Peyer's patch (tissue), 4 donors: Measurements from ENCODE around the gene CELF4.

ENCODE experiments used
- POLR2A ChIP-seq, 2 donors: fragments of 450-650 bp; IDR thresholded peaks; one replicate each; pipeline ENCODE4 v1.5.1; 2017; ENCODE audit warnings: antibody characterized with exemption in 2 of 2, mild to moderate bottlenecking in 2 of 2, moderate library complexity in 2 of 2
- TF ChIP-seq, protein P1 (sequence below), 6 experiments: fragments of 450-650 bp in 4 of 6; fragments of 200-600 bp in 2 of 6; sonication (generic) in 1 of 6; IDR thresholded peaks; one replicate each; pipeline ENCODE4 v1.5.1; 2017 to 2019; ENCODE audit warnings: antibody characterized with exemption in 6 of 6, mild to moderate bottlenecking in 3 of 6, moderate library complexity in 1 of 6

DNA sequence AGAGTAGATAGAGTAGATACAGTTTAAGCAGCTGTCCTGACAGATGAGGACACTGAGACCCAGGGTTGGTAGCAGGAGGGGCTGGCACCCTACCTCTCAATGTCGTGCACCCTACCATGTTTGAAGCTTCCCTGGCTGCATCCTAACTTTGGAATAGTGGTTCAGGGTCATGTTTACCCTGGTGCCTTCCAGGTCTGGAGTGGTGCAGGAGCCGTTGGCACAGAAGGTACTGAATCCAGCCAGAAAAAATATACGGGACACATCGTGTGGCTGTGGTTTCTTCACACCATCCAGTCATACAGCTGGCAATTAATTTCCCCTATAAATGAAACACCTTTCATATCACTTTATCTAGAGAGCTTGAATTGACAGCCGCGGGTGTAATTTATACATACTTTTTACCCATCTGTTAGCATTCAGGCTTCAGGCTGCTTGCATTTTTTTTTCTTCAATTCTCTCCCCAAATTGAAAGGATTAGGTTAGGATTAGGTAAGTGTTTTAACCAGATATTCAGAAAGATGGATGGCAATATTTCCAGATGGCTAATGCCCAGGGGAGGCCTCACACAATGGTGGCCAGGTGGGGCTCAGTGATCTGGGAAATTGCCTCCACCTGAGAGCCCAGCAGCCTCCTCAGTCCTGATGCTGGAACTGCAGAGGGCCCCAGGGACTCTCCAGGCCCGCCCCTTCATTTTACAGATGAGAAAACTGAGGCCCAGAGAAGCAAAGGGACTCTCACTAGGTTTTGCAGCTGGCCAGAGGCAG, 127.0 kb downstream of the CELF4 start:
- TF ChIP-seq, protein P1, sequence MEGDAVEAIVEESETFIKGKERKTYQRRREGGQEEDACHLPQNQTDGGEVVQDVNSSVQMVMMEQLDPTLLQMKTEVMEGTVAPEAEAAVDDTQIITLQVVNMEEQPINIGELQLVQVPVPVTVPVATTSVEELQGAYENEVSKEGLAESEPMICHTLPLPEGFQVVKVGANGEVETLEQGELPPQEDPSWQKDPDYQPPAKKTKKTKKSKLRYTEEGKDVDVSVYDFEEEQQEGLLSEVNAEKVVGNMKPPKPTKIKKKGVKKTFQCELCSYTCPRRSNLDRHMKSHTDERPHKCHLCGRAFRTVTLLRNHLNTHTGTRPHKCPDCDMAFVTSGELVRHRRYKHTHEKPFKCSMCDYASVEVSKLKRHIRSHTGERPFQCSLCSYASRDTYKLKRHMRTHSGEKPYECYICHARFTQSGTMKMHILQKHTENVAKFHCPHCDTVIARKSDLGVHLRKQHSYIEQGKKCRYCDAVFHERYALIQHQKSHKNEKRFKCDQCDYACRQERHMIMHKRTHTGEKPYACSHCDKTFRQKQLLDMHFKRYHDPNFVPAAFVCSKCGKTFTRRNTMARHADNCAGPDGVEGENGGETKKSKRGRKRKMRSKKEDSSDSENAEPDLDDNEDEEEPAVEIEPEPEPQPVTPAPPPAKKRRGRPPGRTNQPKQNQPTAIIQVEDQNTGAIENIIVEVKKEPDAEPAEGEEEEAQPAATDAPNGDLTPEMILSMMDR (IDR thresholded peaks at IDR 0.05): no peak
- TF ChIP-seq POLR2A (IDR thresholded peaks at IDR 0.05): no peak
